HG03439 (cell line): ENCODE measurements around the gene UPF2.
"Not testable (repeated sequence)": the region's sequence is repeated elsewhere in the genome, so short reads cannot be mapped to it uniquely, and the experiment has no call there.

Experiments used
- ATAC-seq: cut with Tn5 transposase; IDR thresholded peaks from one replicate; pipeline ENCODE4 v1.9.1; 2021; ENCODE audit warnings: mild to moderate bottlenecking, moderate library complexity; ENCODE audit not compliant: unreplicated experiment

Gene UPF2

DNA sequence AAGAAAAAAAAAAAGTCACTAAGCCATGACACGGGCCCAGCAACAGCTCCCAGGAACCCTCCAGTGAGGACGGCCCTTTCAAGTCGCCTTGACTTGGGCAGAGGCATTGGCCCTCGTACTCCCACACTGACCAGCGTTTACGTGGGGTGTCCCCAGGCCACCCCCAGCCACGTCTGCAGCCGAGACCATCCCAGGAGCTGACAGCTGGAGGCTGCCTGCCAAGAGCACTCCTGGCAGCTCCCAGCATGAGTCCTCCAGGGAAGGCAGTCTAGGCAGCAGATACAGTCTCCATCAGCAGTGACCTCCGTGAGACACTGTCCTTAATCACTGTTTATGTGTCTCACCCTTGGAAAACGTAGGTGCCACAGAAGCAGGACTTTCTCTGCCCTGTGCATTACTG is 133.0 kb downstream of the UPF2 start:
- no peak for ATAC-seq

GRCh38 chr10:11908991-11909390 is 133.6 kb downstream of the UPF2 start:
- ATAC-seq = no peak

- no peak for ATAC-seq
Measured at GRCh38 chr10:11908536-11908935, 134.1 kb downstream of the UPF2 start.

DNA sequence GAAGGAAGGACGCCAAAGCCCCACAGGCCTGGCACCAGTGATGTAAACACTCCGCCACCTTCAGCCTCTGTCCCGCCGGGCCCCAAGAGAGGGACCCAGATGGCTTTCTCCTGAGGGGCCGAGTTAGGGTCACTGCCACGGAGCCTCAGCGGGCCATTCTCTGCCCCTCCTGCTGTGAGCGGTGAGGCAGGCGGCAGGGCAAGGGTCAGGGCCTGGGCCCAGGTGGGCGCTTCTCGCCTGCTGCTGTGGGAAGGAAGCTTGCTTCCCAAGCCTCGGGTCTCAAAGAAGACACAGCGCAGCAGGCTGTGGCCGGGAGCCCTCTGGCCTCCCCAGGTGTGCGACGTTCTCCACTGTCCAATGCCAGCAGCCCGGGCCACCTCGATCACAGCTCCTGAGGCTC is 134.7 kb downstream of the UPF2 start:
- no peak for ATAC-seq

DNA sequence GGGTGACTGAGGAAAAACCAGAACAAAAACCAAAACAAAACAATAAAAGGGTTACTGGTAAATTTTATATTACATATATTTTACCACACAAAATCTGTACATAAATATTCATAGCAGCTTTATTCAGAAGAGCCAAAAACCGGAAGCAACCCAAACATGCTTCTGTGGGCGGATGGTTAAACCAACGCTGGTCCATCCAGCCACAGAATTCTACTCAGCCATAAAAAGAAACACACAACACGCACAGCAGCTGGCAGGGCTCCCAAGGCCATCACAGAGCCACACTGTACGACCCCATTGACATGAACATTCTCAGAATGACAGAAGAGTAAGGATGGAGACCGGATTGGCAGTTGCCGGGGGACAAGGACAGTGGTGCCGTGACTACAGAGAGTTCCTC is 135.9 kb downstream of the UPF2 start:
- no peak for ATAC-seq

DNA sequence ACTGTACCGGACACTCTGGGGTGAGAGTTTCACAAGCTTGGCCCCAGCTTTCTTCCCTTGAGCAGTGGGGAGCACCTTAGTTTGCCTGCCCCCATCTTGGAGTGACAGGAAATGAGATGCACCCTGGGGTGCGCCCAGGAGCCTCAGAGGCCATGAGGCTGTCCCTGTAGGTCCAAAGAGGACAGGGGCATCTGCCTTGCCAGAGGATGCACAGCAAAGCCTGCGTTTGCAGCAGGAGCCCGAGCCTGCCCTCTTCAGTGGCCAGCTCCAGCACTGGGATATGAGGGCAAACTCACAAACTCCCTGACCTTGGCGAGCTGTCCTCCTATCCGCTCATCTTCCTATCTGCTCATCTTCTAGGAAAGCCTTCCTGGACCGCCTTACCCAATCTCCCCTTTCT is 140.0 kb downstream of the UPF2 start:
- no peak for ATAC-seq

DNA sequence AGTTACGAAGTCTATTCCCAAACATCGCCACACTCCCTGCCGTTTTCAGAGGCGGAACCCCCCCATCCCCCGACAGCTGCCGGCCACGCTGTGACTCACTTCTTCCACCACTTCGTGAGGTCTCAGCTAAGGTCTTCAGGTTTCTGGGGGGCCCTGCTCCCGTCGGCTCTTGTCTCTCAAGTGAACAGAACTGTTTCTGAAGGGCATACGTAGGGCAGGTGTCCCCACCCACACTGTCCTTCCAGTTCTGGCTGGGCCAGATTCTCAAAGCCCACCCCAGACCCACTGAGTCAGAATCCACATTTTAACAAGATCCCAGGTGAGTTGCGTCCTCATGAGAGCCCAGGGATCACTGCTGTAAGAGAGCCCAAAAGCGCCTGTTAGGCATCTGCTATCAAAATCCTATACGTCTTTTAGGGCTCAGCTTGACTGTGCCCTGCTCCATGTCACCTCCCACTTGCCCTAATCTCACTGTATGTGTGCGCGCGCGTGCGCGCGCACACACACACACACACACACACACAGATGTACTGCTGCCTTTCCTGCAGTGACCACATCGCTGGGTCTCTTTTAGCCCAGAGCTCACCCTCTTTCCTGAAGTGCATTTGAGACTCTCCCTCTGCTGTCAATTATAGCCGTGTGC is 140.7 kb downstream of the UPF2 start:
- ATAC-seq = no peak

- no peak for ATAC-seq
Measured at GRCh38 chr10:11901454-11901832, 141.2 kb downstream of the UPF2 start.

DNA sequence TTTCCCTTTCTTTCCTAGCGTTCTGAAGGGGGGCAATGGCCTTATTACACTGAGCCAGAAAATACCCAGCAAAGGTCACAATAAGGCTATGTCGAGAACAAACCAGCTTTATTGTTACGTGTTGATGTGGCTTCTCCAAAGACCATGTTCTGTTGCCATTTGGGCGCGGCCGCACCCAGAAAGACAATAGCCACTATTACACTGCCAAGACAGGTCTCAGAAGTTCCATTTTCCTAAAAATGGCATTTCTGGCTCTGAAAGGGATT is 141.6 kb downstream of the UPF2 start:
- ATAC-seq = no peak

- no peak for ATAC-seq
Measured at GRCh38 chr10:11899067-11899876, 143.3 kb downstream of the UPF2 start.

GRCh38 chr10:11898372-11899066 is 144.1 kb downstream of the UPF2 start:
- ATAC-seq = no peak

DNA sequence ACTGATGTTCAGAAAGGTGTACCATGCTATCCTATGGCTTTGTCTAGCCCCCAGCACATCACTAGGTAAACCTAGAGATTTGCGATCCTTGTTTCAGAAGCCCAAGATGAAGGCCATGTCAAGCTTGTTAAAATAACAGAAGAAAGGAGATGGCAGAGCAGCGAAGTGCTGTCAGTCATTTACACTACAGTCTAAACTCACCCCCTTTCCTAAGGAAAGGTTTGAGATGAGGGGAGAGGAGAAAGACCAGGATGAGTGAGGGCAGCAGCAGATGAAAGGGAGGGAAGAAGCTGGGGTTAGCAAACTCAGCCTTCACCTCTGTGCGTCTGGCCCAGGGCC is 144.6 kb downstream of the UPF2 start:
- ATAC-seq = no peak

DNA sequence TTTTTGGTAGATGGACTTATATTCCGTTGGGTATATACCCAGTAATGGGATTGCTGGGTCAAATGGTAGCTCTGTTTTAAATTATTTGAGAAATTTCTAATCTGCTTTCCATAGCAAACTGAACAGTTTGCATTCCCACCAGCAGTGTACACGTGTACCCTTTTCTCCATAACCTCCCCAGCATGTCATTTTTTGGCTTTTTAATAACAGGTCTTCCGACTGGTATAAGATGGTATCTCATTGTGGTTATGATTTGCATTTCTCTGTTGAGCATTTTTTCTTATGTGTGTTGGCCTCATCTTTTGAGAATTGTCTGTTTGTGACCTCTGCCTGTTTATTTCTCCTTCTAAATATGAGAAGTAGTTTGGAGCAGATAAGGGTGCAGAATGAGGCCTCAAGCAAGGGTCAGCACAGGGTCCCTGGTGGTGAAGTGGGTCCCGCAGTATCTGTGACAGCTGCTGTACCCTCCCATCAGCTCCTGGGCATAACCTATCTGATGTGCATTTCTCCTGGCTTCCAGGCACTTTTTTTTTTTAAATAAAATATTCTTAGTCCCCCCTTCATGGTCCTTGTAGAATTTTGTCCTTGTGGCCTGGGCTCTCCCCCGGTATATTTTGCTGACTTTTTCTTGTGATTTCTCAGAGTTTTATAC is 145.9 kb downstream of the UPF2 start:
- ATAC-seq = no peak

GRCh38 chr10:11895598-11895997 is 147.0 kb downstream of the UPF2 start:
- ATAC-seq = no peak

- no peak for ATAC-seq
Measured at GRCh38 chr10:11895108-11895466, 147.5 kb downstream of the UPF2 start.

DNA sequence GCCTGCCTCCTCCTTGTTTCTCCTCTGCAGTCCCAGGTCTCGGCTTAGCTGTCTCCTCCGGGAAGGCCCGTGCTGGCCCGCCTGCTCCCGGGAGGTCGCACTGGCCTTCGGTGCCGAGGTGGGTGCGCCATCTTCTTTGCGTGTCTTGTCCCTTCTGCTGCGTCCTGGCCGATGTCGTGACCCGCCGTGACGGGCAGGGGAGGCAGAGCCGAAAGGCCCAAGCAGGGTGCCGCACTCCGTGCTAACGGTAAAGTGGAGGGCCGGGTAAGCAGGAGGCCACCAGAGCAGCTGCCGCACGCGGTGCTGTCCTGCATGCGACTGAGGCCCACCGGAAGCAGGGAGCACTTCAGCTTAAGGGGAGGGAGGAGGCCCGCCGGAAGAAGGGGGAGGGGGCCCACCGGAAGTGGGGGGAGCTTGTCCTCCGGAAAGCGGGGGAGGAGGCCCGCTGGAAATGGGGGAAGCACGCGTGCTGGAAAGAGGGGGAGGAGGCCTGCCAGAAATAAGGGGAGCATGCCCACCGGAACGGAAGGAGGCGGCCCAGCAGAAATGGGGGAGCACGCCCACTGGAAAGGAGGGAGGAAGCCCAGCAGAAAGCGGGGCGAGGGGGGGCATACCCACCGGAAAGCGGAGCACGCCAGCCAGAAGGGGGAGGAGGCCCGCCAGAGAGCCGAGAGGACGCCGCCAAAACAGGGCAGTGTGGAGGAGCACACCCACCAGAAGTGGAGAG is 148.1 kb downstream of the UPF2 start:
- ATAC-seq = no peak

- no peak for ATAC-seq
Measured at GRCh38 chr10:11893749-11894278, 148.8 kb downstream of the UPF2 start.

DNA sequence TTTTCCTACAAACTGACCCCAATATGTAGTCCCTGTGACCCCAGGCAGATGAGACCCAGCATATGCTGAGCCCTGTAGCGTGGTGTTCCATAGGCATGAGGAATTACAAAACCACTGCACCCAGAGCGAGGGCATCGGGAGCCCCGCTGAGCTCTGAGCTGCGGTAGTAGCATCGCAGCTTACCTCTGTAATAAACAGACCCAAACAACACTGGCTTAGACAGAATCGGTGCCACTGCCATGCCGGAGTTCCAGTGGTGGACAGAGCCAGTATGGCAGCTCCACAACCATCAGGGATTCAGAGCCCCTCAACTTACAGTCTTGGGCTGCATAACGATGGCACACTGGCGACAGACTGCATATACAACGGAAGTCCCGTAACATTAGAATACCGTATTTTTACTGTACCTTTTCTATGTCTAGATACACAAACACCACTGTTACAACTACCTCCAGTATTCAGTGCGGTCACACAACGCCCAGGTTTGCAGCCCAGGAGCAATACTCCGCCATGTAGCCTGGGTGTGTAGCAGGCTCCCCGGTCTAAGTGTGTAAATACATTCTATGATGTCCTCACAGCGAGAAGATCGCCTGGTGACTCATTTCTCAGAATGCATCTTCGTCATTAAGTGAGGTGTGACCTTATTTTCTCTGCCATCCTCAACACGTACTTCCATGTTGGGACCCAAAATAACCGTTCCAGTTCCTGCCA is 150.7 kb downstream of the UPF2 start:
- no peak for ATAC-seq

DNA sequence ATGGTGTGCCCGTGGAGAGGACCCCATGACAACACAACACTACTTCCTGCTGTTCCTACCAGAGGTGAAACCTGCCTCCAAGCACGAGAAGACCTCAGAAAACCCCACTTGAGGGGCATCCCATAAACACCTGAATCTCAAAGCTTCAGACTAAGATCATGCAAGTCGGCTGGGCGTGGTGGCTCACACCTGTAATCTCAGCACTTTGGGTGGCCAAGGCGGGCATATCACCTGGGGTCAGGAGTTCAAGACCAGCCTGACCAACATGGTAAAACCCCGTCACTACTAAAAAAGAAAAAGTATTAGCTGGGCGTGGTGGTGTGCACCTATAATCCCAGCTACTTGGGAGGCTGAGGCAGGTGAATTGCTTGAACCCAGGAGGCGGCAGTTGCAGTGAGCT is 153.3 kb downstream of the UPF2 start:
- ATAC-seq = not testable (repeated sequence)
